Neural cell (in vitro differentiated cells): ENCODE results near the gene OR56A5.

ENCODE experiments used
- EP300 ChIP-seq: fragments of 450-650 bp; conservative IDR thresholded peaks from 2 replicates; pipeline ENCODE4 v1.6.1; 2014; ENCODE audit warnings: antibody characterized with exemption, mild to moderate bottlenecking, moderate library complexity; ENCODE audit not compliant: poor library complexity, severe bottlenecking
- EZH2 ChIP-seq: fragments of 200-600, 300-800 bp; shearing (Covaris generic), sonication (generic); IDR thresholded peaks from 2 replicates; pipeline ENCODE4 v1.6.1; 2014; ENCODE audit warnings: antibody characterized with exemption, low read length, borderline replicate concordance, mild to moderate bottlenecking; ENCODE audit not compliant: insufficient read depth, poor library complexity, severe bottlenecking
- MXI1 ChIP-seq: fragments of 450-650 bp; conservative IDR thresholded peaks from 2 replicates; pipeline ENCODE4 v1.6.1; 2014; ENCODE audit warnings: antibody characterized with exemption, mild to moderate bottlenecking; ENCODE audit not compliant: poor library complexity, severe bottlenecking
- POLR2AphosphoS5 ChIP-seq: IDR thresholded peaks from 2 replicates; pipeline ENCODE4 v1.6.1; 2012
- SMC3 ChIP-seq: fragments of 450-650 bp; conservative IDR thresholded peaks from 2 replicates; pipeline ENCODE4 v1.6.1; 2014; ENCODE audit warnings: antibody characterized with exemption, mild to moderate bottlenecking, moderate library complexity; ENCODE audit not compliant: poor library complexity
- TAF1 ChIP-seq: IDR thresholded peaks from 2 replicates; pipeline ENCODE4 v1.6.1; 2012; ENCODE audit warnings: low read depth
- TF ChIP-seq, protein P1 (sequence below): fragments of 450-650 bp; IDR thresholded peaks from 2 replicates; pipeline ENCODE4 v1.5.1; 2014; ENCODE audit warnings: antibody characterized with exemption, mild to moderate bottlenecking, moderate library complexity; ENCODE audit not compliant: poor library complexity, severe bottlenecking

DNA sequence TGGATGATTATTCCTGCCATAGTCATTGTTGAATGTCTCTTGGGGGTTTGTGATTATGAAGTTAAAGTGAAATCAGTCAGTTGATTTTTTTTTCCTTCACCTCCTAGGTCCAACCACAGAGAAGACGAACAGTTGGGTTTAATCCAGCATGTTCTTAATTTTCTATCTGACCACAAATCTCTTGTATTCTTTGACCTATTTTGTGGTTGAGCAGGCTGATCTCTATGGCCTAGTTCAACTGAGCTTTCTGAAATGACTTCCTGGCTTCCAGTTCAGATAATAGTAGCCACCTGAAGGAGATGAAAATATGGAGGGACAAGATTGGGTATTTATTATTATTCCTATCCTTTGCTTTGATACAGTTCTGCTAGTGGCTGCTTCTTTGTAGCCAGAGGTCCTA, 5.2 kb upstream of the OR56A5 start:
- TF ChIP-seq, protein P1, sequence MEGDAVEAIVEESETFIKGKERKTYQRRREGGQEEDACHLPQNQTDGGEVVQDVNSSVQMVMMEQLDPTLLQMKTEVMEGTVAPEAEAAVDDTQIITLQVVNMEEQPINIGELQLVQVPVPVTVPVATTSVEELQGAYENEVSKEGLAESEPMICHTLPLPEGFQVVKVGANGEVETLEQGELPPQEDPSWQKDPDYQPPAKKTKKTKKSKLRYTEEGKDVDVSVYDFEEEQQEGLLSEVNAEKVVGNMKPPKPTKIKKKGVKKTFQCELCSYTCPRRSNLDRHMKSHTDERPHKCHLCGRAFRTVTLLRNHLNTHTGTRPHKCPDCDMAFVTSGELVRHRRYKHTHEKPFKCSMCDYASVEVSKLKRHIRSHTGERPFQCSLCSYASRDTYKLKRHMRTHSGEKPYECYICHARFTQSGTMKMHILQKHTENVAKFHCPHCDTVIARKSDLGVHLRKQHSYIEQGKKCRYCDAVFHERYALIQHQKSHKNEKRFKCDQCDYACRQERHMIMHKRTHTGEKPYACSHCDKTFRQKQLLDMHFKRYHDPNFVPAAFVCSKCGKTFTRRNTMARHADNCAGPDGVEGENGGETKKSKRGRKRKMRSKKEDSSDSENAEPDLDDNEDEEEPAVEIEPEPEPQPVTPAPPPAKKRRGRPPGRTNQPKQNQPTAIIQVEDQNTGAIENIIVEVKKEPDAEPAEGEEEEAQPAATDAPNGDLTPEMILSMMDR, result no peak
- no peak for TF ChIP-seq EZH2
- TF ChIP-seq POLR2AphosphoS5, result no peak
- TF ChIP-seq TAF1, result no peak
- TF ChIP-seq SMC3, result no peak
- no peak for TF ChIP-seq EP300
- no peak for TF ChIP-seq MXI1
